T-helper 22 cell (primary cell): ENCODE data around the gene CD6.

Experiments used
- DNase-seq: peaks from one replicate; pipeline ENCODE4 v3.0.0-alpha.2; 2020; ENCODE audit warnings: low read depth

The CD6 gene

DNA sequence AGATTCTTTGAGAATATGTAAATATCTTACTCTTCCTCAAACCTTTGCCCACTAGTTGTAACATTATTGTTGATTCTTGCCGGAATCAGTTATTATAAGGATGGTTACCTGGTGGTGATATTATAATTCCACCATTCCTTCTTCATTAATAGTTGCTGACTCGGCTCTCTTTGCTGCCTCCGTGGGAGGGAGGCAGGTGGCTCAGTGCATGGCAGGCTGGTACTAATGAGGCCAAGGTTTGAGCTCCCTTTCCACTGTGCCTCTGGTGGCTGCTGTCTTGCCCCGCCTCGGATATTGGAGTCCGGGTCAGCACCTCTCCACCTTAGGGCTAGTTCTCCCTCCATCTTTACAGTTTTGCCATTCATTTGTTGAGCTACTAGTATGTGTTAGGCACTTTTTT, 12.7 kb downstream of the CD6 start:
- DNase-seq = no peak

DNA sequence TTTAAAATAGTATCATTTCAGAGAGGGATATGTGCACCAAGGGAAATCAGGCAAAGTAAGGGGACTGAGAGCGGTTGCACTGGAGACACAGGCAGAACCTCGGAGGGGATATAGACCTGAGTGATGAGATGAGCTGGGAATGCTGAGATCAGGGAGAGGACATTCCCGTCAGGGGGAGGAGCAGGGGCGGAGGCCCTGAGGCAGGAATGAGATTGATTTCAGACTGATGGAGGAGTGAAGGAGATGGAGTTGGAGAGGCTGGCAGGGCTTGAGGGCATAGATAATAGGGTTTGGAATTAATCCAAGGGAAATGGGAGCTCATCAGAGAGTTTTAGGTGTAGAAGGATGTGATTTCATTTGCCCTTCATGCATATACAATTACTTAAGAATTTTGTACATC, 13.2 kb downstream of the CD6 start:
- DNase-seq = no peak

DNA sequence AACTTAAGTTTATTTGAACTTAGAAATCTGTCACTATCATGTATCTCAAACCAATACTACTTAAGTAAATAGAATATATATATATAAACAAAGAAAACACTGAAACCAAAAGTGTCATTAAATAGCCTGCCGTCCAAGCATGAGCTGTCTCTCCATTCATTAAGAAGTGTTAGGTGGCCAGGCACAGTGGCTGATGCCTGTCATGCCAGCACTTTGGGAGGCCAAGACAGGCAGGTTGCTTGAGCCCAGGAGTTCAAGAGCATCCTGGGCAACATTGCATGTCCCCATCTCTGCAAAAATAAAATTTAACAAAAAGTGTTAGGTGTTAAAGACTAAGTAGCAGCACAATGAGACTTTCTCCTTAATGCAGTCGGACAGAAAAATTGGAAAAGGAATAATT, 14.0 kb downstream of the CD6 start:
- DNase-seq = no peak

DNA sequence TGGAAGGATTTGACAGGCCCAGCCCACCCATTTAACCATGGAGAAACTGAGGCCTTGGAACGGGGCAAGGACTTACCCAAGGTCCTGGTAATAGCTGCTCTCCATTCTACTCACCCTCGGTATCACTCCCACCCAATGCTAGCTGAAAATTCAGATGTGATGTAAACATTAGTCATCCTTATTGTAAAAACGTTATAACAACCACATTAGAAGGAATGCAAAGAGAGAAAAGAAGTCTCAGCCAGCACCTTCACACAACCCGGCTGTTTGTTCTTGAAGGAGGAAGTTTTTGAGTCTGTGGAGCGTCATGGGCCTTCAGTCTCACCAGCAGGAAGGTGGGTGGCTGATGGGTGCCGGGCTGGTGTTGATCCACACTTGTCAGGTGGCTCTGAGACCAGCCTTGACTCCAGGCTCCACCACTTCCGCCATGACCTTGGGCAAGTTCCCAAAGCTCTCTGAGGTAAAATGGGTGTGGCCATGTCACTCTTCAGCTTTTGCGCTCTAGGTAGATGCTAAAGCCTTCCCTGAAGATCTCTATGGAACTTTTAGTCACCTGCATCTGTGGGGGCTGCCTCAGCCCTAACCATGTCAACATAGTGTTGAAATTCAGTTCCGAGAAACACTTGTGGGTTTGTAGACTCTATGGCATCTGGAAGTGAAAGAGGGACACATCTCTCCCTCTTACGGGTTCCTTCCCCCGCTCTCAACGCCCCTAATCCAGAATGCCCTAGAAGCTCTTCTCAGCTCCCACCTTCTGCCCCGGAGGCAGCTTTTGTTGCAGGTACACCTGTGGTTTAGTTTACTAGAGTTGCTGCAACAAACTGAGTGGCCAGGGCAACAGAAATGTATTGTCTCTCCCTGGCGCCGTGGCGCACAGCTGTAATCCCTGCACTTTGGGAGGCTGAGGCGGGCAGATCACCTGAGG, 14.8 kb downstream of the CD6 start:
- peak; percentile 96 for DNase-seq

DNA sequence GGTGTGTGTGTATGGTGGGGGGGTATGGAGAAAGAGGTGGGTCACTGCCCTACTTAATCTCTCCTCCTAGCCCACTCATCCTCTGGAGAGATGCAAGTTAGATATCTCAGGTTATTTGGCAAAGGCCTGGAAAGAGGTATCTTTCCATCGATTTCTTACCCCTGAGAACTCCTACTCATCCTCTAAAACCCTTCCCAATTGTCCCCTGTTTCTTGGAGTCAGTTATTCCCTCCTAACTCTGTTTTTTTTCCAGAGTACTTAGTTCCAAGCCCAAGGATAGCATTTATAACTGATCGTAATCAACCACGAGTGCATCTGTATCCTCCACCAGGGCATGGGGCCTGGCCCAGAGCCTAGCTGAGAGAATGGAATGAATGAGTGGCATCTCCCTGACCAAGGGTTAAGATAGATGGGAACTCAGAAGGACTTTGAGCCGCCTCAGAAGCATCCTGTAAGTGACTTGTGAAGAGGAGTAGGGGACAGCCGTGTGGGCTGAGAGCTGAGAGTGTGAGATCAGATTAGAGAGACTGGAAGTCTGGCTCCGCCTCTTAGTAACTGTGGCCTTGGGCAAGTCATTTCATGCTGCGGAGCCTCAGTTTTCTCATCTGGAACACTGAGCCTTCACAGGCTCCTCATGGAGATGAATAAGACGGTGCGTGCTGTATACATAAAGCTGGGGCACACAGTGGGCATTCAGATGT, 16.2 kb downstream of the CD6 start:
- peak; percentile 54 for DNase-seq

DNA sequence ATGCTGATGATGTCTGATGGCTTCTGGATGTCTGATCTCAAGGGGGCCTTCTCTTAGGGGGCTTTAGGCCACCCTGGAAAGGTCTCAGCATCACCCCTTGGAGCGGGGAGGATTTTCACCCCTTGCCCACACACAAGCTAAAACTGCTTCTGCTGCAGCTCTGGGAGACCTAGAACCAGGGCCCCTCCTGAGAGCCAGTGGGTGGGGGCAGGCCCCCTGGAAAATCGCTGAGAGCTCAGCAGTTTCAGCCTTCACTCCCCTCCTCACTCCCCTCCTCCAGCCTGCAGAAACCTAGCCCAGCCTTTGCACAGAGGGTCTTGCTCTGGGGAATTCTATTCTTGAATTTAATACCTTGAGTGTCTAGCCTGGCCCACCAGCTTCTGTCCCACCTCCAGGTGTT, 17.2 kb downstream of the CD6 start:
- DNase-seq = no peak

DNA sequence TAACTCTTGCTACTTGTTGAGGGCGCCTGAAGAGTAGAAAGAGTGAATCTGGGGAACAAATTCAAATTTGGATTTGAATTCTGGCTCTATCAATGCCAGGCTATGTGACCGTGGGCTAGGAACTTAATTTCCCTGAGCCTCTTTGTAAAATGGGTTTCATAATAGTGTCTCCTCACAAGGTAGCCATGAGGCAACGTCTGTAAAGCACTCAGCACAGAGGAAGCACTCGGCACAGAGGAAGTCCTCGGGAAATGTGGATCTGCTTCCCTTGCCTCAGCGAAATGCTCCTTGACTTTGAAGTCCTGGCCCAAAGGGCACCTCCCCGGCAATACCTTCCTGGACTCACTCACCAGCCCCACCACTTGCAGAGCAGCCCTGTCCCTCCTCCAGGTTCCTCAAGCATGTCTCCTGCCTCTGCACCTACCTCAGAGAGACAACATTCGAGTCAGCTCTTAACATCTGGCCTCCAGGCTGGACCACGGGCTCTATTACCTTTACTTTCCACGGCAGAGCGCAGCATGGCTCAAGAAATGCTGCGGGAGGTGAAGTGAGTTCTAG, 17.7 kb downstream of the CD6 start:
- no peak for DNase-seq

DNA sequence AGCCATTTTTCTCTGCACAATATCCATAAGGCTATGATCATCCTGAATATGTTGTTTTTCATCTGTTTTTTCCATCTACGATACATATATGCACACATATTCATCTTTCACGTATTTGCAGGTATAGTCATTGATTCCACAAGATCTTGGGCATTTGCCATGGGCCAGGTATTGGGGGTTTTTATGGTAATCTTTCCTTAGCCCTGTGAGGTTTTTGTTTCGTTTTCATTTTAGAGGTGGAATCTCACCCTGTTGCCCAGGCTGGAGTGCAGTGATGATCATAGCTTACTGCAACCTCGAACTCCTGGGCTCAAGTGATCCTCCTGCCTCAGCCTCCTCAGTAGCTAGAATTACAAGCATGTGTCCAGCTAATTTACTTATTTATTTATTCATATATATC, 20.0 kb downstream of the CD6 start:
- no peak for DNase-seq

DNA sequence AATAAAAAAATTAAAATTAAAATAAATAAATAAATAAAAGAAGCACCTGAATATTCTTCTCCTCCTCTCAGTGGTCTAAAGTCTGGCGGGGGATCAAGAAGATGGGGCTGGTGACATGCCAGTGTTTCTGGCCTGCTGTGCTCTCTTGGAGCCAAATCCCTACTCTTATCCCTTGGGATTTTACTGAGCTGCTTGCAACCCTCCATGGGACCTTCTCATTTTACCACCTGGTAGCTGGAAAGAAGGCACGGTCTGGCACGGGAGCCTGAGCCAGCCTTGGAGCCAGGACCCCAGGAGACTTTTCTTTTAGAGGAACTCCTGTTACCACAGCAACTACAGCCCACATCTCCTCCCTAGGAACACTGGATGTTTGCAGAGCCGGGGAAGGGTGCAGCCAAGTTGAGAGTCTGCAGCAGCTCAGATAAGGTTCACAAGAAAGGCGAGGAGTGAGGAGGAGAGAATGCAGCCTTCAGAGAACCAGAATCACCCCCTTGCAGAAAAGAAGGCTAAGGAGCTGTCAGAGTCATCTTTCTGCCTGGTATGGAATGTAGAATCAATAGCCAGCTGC, 21.4 kb downstream of the CD6 start:
- DNase-seq = no peak

DNA sequence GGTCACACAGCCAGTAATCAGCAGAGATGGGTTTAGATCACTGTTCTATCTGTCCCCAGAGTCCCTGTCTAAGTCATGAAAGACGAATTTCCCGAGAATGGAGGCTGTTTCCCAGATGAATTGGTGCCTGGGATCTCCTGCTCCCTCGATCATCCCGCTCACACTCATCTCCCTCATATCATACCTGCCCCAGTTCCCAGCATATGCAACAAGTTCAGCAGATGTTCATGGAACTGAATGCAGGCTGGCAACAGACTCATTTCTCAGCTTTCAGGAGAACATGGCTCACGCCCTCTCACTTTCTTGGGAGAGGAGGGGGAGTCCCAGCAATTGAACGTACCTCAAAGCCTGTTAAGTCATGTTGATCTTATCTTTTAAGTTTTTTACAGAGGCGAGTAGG, 22.1 kb downstream of the CD6 start:
- no peak for DNase-seq

DNA sequence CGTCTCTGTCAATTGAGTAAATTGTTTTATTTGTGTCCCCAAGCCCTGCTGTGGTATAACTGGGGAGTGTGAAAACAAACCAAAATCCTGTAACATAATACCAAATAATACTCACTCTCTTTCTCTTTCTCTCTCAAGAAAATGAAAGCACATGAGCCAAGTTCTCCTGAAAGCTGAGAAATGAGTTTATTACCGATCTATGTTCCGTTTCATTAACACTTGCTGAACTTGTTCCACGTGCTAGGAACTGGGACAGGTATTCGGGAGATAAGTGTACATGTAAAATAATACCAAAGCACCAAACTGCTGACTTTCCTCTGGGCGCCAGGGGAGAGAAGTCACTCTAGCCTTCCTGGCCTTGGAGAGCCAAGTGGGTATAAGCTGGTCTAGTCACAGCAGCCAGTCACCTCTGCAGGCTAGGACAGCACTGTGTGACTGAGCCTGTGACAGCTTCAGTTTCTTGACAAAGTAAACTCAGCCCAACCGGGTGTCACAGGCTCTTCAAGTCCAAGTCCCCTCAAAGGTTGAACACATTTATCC, 23.1 kb downstream of the CD6 start:
- DNase-seq = no peak

DNA sequence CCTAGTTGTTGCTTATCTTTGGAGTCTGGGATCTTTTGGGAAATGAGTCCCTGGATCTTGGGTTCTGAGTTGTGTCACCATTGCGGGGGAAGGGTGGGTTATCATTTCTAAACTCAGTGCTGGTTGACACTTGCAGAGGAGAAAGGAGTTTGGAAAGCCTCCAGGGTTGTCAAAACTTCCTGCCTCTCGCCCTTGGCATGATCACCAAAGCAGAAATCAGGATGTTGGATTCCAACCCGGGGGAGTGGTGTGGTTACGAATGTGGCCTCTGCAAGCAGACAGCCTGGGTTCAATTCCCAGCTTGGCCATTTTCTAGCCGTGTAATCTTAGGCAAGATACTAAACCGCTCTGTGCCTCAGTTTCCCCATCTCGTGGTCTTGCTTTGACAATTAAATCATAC, 24.3 kb downstream of the CD6 start:
- DNase-seq = no peak

DNA sequence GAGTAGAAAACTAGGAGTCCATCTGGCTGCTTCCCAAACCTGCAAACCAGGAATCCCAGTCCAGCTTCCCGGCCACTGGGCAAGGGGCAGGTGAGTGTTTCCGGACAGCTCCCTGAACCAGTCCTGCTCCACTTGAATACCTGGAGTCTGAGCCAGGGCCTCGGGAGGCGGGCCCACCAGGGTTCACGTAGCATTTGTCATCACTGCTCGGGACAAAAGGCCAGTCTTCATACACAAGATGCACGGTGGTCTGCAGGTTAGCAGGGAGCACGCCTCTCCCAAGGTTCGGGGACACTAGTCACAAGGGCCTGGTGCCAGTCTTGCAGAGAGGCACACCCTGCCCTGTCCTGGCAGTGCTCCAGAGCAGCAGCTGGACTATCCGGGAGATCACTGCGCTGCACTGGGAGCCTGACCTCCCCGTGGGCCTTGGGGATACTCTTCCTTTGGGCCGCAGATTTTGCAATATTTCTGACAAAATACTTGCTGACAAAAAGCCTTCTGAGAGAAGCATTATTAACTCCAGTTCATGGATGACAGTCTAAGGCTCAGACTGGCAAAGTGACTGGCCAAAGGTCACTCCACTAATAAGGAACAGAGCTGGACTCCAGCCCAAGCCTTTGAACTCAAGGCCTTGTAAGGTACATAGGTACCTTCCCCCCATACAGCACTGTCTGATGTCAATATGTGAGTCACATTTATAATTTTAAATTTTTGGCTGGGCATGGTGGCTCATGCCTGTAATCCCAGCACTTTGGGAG, 25.1 kb downstream of the CD6 start:
- DNase-seq = no peak

DNA sequence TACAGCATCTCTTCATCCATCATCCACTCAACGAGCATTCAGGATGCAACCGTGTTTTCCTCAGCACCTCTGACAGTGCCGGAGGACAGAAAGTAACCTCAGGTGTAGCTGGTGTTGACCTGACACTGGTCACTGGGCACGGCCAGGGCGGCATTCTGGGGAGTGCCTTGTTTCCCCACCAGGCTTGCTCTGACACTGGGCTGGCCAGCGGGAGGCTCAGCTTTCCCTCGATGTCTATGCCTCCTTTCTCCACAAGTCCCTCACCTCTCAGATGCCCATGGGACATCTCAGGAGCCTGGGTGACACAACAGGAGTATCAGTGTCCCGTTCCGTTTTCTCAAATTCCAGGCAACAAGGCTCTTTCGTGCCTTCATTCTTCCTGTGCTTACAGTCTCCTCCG, 28.9 kb downstream of the CD6 start:
- no peak for DNase-seq

DNA sequence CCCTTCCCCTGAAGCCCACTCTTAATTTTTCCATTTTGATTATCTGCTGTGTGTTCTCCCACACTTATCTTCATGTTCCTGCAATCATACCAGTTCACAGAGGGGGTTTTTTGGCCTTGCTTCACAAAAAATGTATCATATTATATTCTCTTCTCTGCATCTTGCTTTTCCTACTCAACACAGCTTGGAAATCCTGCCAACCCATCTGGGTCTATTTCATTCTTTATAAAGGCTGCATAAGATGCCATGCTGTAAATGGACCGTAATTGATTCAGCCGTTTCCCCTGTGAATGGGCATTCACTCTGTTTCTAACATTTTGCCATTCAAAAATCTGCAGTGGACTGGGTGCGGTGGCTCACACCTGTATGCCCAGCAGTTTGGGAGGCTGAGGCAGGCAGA, 30.5 kb downstream of the CD6 start:
- DNase-seq = no peak

DNA sequence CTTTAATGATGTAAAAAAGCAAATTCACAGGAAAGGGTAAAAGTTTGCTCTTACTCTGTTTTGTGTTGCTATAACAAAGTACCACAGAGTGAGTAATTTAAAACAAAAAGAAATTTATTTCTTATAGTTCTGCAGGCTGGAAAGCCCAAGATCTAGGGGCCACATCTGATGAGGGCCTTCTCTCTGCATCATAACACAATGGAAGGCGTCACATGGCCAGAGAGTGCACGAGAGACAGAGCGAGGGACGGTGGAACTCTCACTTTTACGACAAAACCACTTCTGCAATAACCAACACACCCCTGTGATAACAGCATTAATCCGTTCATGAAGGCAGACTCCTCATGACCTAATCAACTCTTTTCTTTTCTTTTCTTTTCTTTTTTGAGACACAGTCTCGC, 31.1 kb downstream of the CD6 start:
- no peak for DNase-seq

DNA sequence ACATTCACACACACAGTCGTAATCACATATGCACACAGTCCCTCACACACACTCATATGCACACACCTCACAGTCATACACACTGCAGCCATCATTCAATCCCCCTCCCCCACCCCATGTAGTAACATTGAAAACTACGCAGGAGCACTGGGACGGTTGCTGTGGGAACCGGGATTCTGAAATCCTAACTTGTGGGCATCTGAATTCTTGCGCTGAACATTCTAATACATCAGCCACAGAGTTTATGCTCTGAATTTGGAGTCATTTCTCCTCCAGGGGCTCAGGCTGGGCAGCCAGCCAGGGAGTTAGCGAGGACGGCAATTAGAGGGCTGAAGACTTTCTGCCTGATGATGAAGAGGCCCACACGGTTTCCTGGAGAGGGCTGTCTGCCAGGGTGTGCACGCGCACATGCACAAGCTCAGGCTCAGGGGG, 32.7 kb downstream of the CD6 start:
- peak; percentile 53 for DNase-seq

DNA sequence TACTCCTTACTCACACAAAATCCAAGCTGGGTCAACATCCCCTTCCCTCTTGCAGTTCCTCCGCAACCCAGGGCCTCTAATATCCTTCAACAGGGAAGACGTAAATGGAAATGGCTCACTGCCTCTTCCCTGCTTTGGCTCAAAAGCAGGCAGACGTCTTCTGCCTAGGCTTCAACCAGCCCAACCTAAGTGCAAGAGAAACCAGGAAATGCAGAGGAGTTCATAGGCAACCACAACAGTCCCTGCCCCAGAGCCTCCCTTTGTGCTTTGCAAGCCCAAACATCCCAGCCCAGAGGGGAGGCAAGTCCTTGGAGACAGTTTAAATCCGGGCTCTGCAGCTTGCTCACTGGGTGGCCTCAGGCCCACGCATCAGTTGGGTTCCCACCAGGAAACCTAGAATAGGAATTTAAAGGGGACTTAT, 33.3 kb downstream of the CD6 start:
- no peak for DNase-seq

DNA sequence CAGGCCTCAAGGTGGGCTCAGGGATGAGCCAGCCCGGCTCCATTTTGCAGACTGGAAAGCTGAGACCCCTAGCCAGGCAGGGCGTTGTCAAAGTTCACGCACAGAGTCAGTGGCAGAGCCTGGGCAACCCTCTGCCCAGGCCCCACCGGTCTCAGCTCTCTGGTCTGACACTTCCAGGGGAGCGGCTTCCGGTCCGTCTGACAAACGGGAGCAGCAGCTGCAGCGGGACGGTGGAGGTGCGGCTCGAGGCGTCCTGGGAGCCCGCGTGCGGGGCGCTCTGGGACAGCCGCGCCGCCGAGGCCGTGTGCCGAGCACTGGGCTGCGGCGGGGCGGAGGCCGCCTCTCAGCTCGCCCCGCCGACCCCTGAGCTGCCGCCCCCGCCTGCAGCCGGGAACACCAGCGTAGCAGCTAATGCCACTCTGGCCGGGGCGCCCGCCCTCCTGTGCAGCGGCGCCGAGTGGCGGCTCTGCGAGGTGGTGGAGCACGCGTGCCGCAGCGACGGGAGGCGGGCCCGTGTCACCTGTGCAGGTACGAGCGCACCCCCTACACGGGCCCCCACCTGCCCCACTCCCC, 36.0 kb downstream of the CD6 start:
- DNase-seq = no peak

DNA sequence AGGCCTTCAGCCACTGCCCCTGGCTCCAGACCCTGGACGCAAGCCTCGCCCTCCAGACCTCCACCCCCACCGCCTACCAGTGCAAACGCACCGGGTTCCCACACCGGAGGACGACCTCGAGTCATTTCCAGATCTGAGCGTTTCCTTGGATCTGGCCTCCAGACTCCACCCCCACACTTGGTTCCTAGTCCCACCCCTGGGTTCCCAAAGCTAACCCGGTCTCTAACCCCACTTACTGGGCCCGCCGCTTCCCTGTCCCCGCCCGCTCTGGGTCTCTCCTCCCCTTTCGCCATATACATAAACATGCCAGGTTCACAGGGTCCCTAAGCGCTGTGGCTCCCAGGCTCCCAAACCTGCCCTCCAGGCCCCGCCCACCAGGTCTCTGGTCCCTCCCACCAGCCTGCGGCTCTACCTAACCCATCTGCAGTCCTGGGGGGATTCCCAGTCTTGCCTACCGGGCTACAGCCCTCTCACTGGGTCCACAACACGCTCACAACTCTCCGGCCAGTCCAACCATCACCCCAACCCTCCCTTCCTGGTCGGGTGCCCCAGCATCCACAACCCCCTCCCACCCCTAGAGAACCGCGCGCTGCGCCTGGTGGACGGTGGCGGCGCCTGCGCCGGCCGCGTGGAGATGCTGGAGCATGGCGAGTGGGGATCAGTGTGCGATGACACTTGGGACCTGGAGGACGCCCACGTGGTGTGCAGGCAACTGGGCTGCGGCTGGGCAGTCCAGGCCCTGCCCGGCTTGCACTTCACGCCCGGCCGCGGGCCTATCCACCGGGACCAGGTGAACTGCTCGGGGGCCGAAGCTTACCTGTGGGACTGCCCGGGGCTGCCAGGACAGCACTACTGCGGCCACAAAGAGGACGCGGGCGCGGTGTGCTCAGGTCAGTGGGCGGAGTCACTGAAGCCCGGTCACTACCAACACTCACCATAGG, 36.7 kb downstream of the CD6 start:
- no peak for DNase-seq
